Liver (tissue), 9 donors: ENCODE results near the gene CD300LD. TPM values are rescaled to one million over a fixed set of nuclear protein-coding genes. Genes with fewer than 3 reads are reported as not detected.

Source experiments
- DNase-seq: peaks from one replicate; pipeline ENCODE4 v3.0.0-alpha.2; 2017; ENCODE audit warnings: low spot score
- H3K27ac ChIP-seq, 2 donors: one replicate each; pipeline ENCODE4 v1.7.0; 2013; ENCODE audit warnings: inconsistent platforms in 2 of 2, low read length in 2 of 2, control low read depth in 1 of 2, low read depth in 1 of 2, mild to moderate bottlenecking in 1 of 2
- H3K27me3 ChIP-seq, 4 donors: one replicate each; pipeline versions ENCODE4 v1.6.1 to v1.7.0; 2013; ENCODE audit warnings: low read length in 3 of 4, inconsistent platforms in 1 of 4, mild to moderate bottlenecking in 1 of 4, moderate library complexity in 1 of 4; ENCODE audit not compliant: control insufficient read depth in 4 of 4, insufficient read depth in 4 of 4
- H3K36me3 ChIP-seq, 4 donors: one replicate each; pipeline versions ENCODE4 v1.6.1 to v1.7.0; 2013; ENCODE audit warnings: low read length in 3 of 4, mild to moderate bottlenecking in 3 of 4, low read depth in 1 of 4, moderate library complexity in 1 of 4; ENCODE audit not compliant: control insufficient read depth in 4 of 4, insufficient read depth in 3 of 4
- H3K4me1 ChIP-seq, 4 donors: one replicate each; pipeline versions ENCODE4 v1.6.1 to v1.7.0; 2013; ENCODE audit warnings: low read length in 3 of 4, mild to moderate bottlenecking in 3 of 4, moderate library complexity in 1 of 4; ENCODE audit not compliant: control insufficient read depth in 4 of 4, insufficient read depth in 4 of 4
- H3K4me3 ChIP-seq, 3 donors: one replicate each; pipeline versions ENCODE4 v1.6.1 to v1.7.0; 2013; ENCODE audit warnings: low read length in 3 of 3, control low read depth in 1 of 3, low read depth in 1 of 3, mild to moderate bottlenecking in 1 of 3
- H3K9ac ChIP-seq, 2 donors: one replicate each; pipeline ENCODE4 v1.7.0; 2013; ENCODE audit warnings: low read length in 2 of 2, mild to moderate bottlenecking in 2 of 2, moderate library complexity in 2 of 2, control low read depth in 1 of 2, low read depth in 1 of 2
- H3K9me3 ChIP-seq, 4 donors: one replicate each; pipeline versions ENCODE4 v1.6.1 to v1.7.0; 2013; ENCODE audit warnings: low read length in 3 of 4; ENCODE audit not compliant: control insufficient read depth in 4 of 4
- EGR1 ChIP-seq, 2 donors: IDR thresholded peaks; 2 replicates each; pipeline ENCODE4 v1.6.1; 2016 to 2018; ENCODE audit warnings: antibody characterized with exemption in 2 of 2, low read depth in 2 of 2
- FOXA1 ChIP-seq: IDR thresholded peaks from 2 replicates; pipeline ENCODE4 v1.6.1; 2016; ENCODE audit warnings: antibody characterized with exemption
- FOXA2 ChIP-seq: IDR thresholded peaks from 2 replicates; pipeline ENCODE4 v1.6.1; 2016; ENCODE audit warnings: antibody characterized with exemption
- GABPA ChIP-seq, 2 donors: IDR thresholded peaks in 1 of 2; conservative IDR thresholded peaks in 1 of 2; 2 replicates each; pipeline ENCODE4 v1.6.1; 2016; ENCODE audit warnings: antibody characterized with exemption in 2 of 2, mild to moderate bottlenecking in 1 of 2, moderate library complexity in 1 of 2
- HNF4A ChIP-seq, 2 donors: conservative IDR thresholded peaks; 2 replicates each; pipeline ENCODE4 v1.6.1; 2016; ENCODE audit warnings: antibody characterized with exemption in 2 of 2, mild to moderate bottlenecking in 2 of 2
- HNF4G ChIP-seq: IDR thresholded peaks from 2 replicates; pipeline ENCODE4 v1.6.1; 2016; ENCODE audit warnings: antibody characterized with exemption
- JUND ChIP-seq, 2 donors: IDR thresholded peaks; 2 replicates each; pipeline ENCODE4 v1.6.1; 2016; ENCODE audit warnings: antibody characterized with exemption in 2 of 2
- MAX ChIP-seq: IDR thresholded peaks from 2 replicates; pipeline ENCODE4 v1.6.1; 2016; ENCODE audit warnings: antibody characterized with exemption
- RAD21 ChIP-seq, 2 donors: IDR thresholded peaks; 2 replicates each; pipeline ENCODE4 v1.6.1; 2016; ENCODE audit warnings: antibody characterized with exemption in 2 of 2, mild to moderate bottlenecking in 2 of 2
- REST ChIP-seq: IDR thresholded peaks from 2 replicates; pipeline ENCODE4 v1.6.1; 2016; ENCODE audit warnings: antibody characterized with exemption, mild to moderate bottlenecking
- RXRA ChIP-seq, 2 donors: IDR thresholded peaks; 2 replicates each; pipeline ENCODE4 v1.6.1; 2017 to 2018; ENCODE audit warnings: antibody characterized with exemption in 2 of 2, mild to moderate bottlenecking in 1 of 2
- TAF1 ChIP-seq: conservative IDR thresholded peaks from 2 replicates; pipeline ENCODE4 v1.6.1; 2016; ENCODE audit warnings: antibody characterized with exemption, mild to moderate bottlenecking
- YY1 ChIP-seq: IDR thresholded peaks from 2 replicates; pipeline ENCODE4 v1.6.1; 2016; ENCODE audit warnings: antibody characterized with exemption, mild to moderate bottlenecking
- ZBTB33 ChIP-seq: IDR thresholded peaks from 2 replicates; pipeline ENCODE4 v1.6.1; 2016; ENCODE audit warnings: antibody characterized with exemption
- WGBS: extraction: QIAGEN DNeasy Blood & Tissue Kit; methylation state at CpG from one replicate; pipeline ENCODE4 v1.1.7; 2013; 5-methylcytosine and 5-hydroxymethylcytosine counted together
- polyA plus RNA-seq, 2 donors: library from polyadenylated mRNA; stranded (reverse) in 1 of 2; unstranded in 1 of 2; fragments of 200-250 nt in 1 of 2; fragments of >200 nt in 1 of 2; fragmentation: Nextera tagmentation in 1 of 2; extraction: Ambion mirVana in 1 of 2; gene quantifications; one replicate each; pipeline versions ENCODE4 v1.2.1 to v1.2.3, GENCODE V29; 2013 to 2015
- total RNA-seq, 2 donors: library from RNA; depleted of rRNA; stranded (reverse); fragments of >200 nt; gene quantifications; one replicate each; pipeline ENCODE4 v1.2.3, GENCODE V29; 2014
- donor health status: healthy.
- donor health status: healthy.
- donor health status: healthy.
- donor health status: healthy.
- donor health status: healthy.

Gene CD300LD
- total and polyA plus RNA-seq, 4 donors = 0.08 TPM; not detected in 3

GRCh38 chr17:74619077-74619673 lies 27.1 kb upstream of the CD300LD start:
- no peaks in the 10 kb centered on the region for H3K36me3 ChIP-seq
- no peak overlapping the region for H3K27ac ChIP-seq
- no peak for TF ChIP-seq FOXA1
- no peak for TF ChIP-seq YY1
- TF ChIP-seq HNF4A (conservative IDR thresholded peaks at IDR 0.05) = no peak
- no peak for TF ChIP-seq FOXA2
- no peak for TF ChIP-seq TAF1
- no peak for TF ChIP-seq HNF4G
- TF ChIP-seq JUND (IDR thresholded peaks at IDR 0.05) = no peak
- TF ChIP-seq EGR1 (IDR thresholded peaks at IDR 0.05; ENCODE audit: low read depth in 2 of 2) = no peak
- 81% methylated on average over 2 of the region's 2 CpGs for WGBS
- H3K4me1 ChIP-seq = no peaks in the 10 kb centered on the region
- no peaks in the 10 kb centered on the region for H3K9me3 ChIP-seq
- no peak overlapping the region for H3K4me3 ChIP-seq
- no peak overlapping the region for H3K9ac ChIP-seq
- DNase-seq = no peak
- peaks cover 0 to 4% (median under 1%) of the 10 kb centered on the region in 4 donors for H3K27me3 ChIP-seq

- Histone ChIP-seq H3K9ac (no peak overlapping the region), H3K27ac (no peak overlapping the region), H3K9me3 (no peaks in the 10 kb centered on the region), H3K4me1 (no peaks in the 10 kb centered on the region), H3K27me3 (peaks cover 0 to 4% (median under 1%) of the 10 kb centered on the region in 4 donors), H3K4me3 (no peak overlapping the region), H3K36me3 (no peaks in the 10 kb centered on the region)
- TF ChIP-seq FOXA2 (no peak), REST (no peak), RXRA (IDR thresholded peaks at IDR 0.05) (no peak), GABPA (IDR thresholded peaks at IDR 0.05 in 1 of 2, conservative IDR thresholded peaks at IDR 0.05 in 1 of 2) (no peak), HNF4A (conservative IDR thresholded peaks at IDR 0.05) (no peak), ZBTB33 (no peak), RAD21 (IDR thresholded peaks at IDR 0.05) (no peak), HNF4G (no peak), FOXA1 (no peak), YY1 (no peak), TAF1 (no peak), EGR1 (IDR thresholded peaks at IDR 0.05; ENCODE audit: low read depth in 2 of 2) (no peak)
- no peak for DNase-seq
- 57% methylated on average over 3 of the region's 3 CpGs for WGBS
Measured at GRCh38 chr17:74618451-74618850, 26.4 kb upstream of the CD300LD start.

- no peaks in the 10 kb centered on the region for H3K9me3 ChIP-seq
- no peak overlapping the region for H3K9ac ChIP-seq
- H3K27me3 ChIP-seq = peaks cover 0 to 4% (median 0%) of the 10 kb centered on the region in 4 donors
- no peak overlapping the region for H3K4me3 ChIP-seq
- no peaks in the 10 kb centered on the region for H3K36me3 ChIP-seq
- H3K27ac ChIP-seq = no peak overlapping the region
- WGBS = 87% methylated on average over 7 of the region's 7 CpGs
- no peaks in the 10 kb centered on the region for H3K4me1 ChIP-seq
- TF ChIP-seq JUND (IDR thresholded peaks at IDR 0.05) (no peak), FOXA2 (no peak), RXRA (IDR thresholded peaks at IDR 0.05) (no peak), MAX (no peak), REST (no peak), TAF1 (no peak), RAD21 (IDR thresholded peaks at IDR 0.05) (no peak), FOXA1 (no peak)
- DNase-seq = no peak
Measured at GRCh38 chr17:74616696-74617095, 24.6 kb upstream of the CD300LD start.
